Measurements from ENCODE around the gene SLC34A1. TPM values are rescaled to one million over a fixed set of nuclear protein-coding genes. Genes with fewer than 3 reads are reported as not detected.

The SLC34A1 gene
- total and polyA plus RNA-seq, 2 donors (not counting 1 experiment from before 2014, with no cell fraction given): 0.06 TPM; not detected in 1

DNA sequence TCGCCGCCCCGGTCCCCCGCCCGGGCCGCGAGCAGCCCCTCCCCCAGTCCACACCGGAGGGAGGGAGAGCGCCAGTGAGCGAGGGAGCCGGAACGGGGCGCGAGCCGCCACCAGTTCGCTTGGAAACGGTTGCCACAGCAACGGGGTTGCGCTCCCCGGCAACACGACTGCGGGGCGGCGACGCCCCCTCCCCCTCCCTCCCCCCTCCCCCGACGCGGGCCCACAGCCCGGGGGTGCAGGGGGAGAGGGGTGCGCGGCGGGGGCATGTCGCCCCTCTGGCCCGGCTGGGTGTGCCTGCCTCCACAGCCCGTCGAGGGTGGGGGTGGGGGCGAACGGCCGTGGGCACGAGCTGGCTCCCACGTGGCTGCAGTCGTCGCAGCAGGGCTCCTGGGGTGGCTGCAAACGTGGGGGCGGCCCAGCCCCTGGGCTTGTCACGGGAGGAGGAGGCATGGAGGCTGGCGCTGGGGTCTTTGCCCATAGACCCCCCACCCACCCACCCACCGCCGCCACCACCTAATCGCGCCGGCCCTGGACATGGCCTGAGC, 62.9 kb downstream of the SLC34A1 start:
- H3K4me1 Mint-ChIP-seq: peaks cover 52% of the 10 kb centered on the region
- Histone ChIP-seq H4K20me1 (ENCODE audit: control insufficient read depth, insufficient read depth, low read length, poor library complexity, severe bottlenecking) (peaks cover 46% of the 10 kb centered on the region), H3K36me3 (replicated peaks in 1 of 2; ENCODE audit: control extremely low read depth in 1 of 2, control insufficient read depth in 1 of 2, extremely low read depth in 1 of 2, insufficient read depth in 2 of 2, low read length in 1 of 2) (peaks cover 0 to 10% of the 10 kb centered on the region in 2 experiments), H3K79me2 (ENCODE audit: control insufficient read depth, insufficient read depth, low read length) (peaks cover 10% of the 10 kb centered on the region), H3K27me3 (replicated peaks in 1 of 4; ENCODE audit: control extremely low read depth in 1 of 4, control insufficient read depth in 3 of 4, insufficient read depth in 4 of 4, low read length in 3 of 4) (peaks cover 0 to 14% (median 0%) of the 10 kb centered on the region in 4 experiments), H3K4me3 (ENCODE audit: control extremely low read depth in 1 of 5, extremely low read depth in 1 of 5, insufficient read depth in 1 of 5, low read depth in 2 of 5, low read length in 4 of 5) (peak overlapping the region in 3 of 5 experiments; percentile 49 to 66 (median 60)), H3K27ac (ENCODE audit: low read length in 2 of 2) (peak overlapping the region in 1 of 2 donors; percentile 75), H3K4me2 (replicated peaks; ENCODE audit: low read depth, low read length, poor library complexity, severe bottlenecking) (peak overlapping the region; percentile 93), H3K4me1 (ENCODE audit: control insufficient read depth in 2 of 2, insufficient read depth in 2 of 2, low read length in 2 of 2) (peaks cover 34 to 50% of the 10 kb centered on the region in 2 donors), H3K9me3 (ENCODE audit: control extremely low read depth in 1 of 3, control insufficient read depth in 2 of 3, insufficient read depth in 1 of 3, low read length in 2 of 3) (no peaks in the 10 kb centered on the region), H2AFZ (ENCODE audit: insufficient read depth, low read depth, low read length, poor library complexity, severe bottlenecking) (no peak overlapping the region), H3K9ac (ENCODE audit: low read length) (peak overlapping the region; percentile 72)
- ChIA-PET CTCF (interaction anchor here (1.3 to 21.3 kb wide), 5 partner anchors 8 to 57 kb away, joined by 3 to 628 read pairs (median 62); partner anchors contain the start of genes F12, GRK6 and PFN3), POLR2A (interaction anchor here (0.5 to 10.8 kb wide), 8 partner anchors 8 to 698 kb away, joined by 3 to 103 read pairs (median 8); partner anchors contain the start of gene GRK6)
- intact Hi-C loops (cut with micrococcal nuclease): loop anchor here (2.0 kb wide), 1 partner anchor 42 kb away; no protein-coding TSS in a partner anchor
- no peak overlapping the region for H3K27ac Mint-ChIP-seq
- ATAC-seq (ENCODE audit: low read depth) (peak; percentile 29), DNase-seq (peak; percentile 82)
- TF ChIP-seq EZH2 (IDR thresholded peaks at IDR 0.05; ENCODE audit: borderline replicate concordance, insufficient read depth, low read depth, low read length, poor library complexity, severe bottlenecking): no peak
- TF ChIP-seq, protein P1, sequence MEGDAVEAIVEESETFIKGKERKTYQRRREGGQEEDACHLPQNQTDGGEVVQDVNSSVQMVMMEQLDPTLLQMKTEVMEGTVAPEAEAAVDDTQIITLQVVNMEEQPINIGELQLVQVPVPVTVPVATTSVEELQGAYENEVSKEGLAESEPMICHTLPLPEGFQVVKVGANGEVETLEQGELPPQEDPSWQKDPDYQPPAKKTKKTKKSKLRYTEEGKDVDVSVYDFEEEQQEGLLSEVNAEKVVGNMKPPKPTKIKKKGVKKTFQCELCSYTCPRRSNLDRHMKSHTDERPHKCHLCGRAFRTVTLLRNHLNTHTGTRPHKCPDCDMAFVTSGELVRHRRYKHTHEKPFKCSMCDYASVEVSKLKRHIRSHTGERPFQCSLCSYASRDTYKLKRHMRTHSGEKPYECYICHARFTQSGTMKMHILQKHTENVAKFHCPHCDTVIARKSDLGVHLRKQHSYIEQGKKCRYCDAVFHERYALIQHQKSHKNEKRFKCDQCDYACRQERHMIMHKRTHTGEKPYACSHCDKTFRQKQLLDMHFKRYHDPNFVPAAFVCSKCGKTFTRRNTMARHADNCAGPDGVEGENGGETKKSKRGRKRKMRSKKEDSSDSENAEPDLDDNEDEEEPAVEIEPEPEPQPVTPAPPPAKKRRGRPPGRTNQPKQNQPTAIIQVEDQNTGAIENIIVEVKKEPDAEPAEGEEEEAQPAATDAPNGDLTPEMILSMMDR (IDR thresholded peaks at IDR 0.05): no peak
- H3K4me3 Mint-ChIP-seq: peak overlapping the region; percentile 82
- H3K9me3 Mint-ChIP-seq (ENCODE audit: insufficient read depth): no peaks in the 10 kb centered on the region
- 0% methylated on average over 15 of the region's 52 CpGs for WGBS (ENCODE audit: insufficient coverage)
- no peaks in the 10 kb centered on the region for H3K27me3 Mint-ChIP-seq
